HL-60 (cell line): ENCODE results near the gene CLSTN2.

ENCODE experiments used
- DNase-seq, 2 experiments: peaks; one replicate each; pipeline ENCODE4 v3.0.0-alpha.2; 2010 to 2020; ENCODE audit warnings: low read depth in 1 of 2, low spot score in 1 of 2
- H3K27ac ChIP-seq: fragments of 250-450 bp; sonication (Bioruptor Pico); replicated peaks from 2 replicates; pipeline ENCODE4 v1.5.1; 2020; ENCODE audit warnings: mild to moderate bottlenecking, moderate library complexity
- H3K27me3 ChIP-seq: fragments of 250-450 bp; sonication (Bioruptor Pico); 2 replicates; pipeline ENCODE4 v1.5.1; 2021; ENCODE audit warnings: mild to moderate bottlenecking, moderate library complexity; ENCODE audit not compliant: insufficient read depth, poor library complexity, severe bottlenecking
- H3K4me3 ChIP-seq: replicated peaks from 2 replicates; pipeline ENCODE4 v1.5.1; 2011; ENCODE audit warnings: mild to moderate bottlenecking, control low read depth, low read length; ENCODE audit not compliant: insufficient read depth
- CTCF ChIP-seq: IDR thresholded peaks from one replicate; pipeline ENCODE4 v1.5.1; 2011; ENCODE audit warnings: low read length, control low read depth, inconsistent platforms; ENCODE audit not compliant: insufficient read depth
- GABPA ChIP-seq: IDR thresholded peaks from 2 replicates; pipeline ENCODE4 v1.6.1; 2012; ENCODE audit warnings: low read depth
- POLR2AphosphoS5 ChIP-seq: IDR thresholded peaks from 2 replicates; pipeline ENCODE4 v1.6.1; 2012; ENCODE audit warnings: low read depth
- SPI1 ChIP-seq: IDR thresholded peaks from 2 replicates; pipeline ENCODE4 v1.6.1; 2012; ENCODE audit warnings: low read depth, mild to moderate bottlenecking, borderline replicate concordance
- TF ChIP-seq, protein P1 (sequence below): IDR thresholded peaks from 2 replicates; pipeline ENCODE4 v1.6.1; 2012; ENCODE audit warnings: low read depth; ENCODE audit not compliant: insufficient replicate concordance

Gene CLSTN2

DNA sequence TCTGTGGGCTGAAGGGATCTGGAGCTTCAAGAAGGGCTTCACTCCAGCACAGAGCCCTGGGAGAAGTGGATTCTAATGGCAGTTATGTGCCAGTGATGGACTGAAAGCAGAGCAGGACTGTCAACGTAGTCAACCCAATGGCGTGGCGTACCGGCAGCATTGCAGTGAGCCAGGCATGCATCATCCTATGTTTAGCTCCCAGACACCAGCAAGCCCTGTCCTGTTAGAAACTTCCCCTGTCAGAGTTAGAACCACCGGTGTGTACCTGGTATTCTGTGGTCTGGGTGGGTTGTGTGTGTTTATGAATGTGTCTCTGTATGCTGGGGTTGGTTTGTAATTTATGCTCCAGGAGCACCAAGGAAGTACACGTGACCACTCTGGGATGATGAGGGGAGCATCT is 86.3 kb downstream of the CLSTN2 start:
- Histone ChIP-seq H3K4me3 (no peak overlapping the region), H3K27ac (no peak overlapping the region), H3K27me3 (peaks cover 2% of the 10 kb centered on the region)
- DNase-seq, result no peak
- no peak for TF ChIP-seq SPI1
- TF ChIP-seq CTCF, result no peak
- no peak for TF ChIP-seq POLR2AphosphoS5

- Histone ChIP-seq H3K4me3 (no peak overlapping the region), H3K27me3 (peaks cover 2% of the 10 kb centered on the region), H3K27ac (no peak overlapping the region)
- TF ChIP-seq POLR2AphosphoS5 (no peak), GABPA (no peak), SPI1 (no peak), CTCF (no peak)
- TF ChIP-seq, protein P1, sequence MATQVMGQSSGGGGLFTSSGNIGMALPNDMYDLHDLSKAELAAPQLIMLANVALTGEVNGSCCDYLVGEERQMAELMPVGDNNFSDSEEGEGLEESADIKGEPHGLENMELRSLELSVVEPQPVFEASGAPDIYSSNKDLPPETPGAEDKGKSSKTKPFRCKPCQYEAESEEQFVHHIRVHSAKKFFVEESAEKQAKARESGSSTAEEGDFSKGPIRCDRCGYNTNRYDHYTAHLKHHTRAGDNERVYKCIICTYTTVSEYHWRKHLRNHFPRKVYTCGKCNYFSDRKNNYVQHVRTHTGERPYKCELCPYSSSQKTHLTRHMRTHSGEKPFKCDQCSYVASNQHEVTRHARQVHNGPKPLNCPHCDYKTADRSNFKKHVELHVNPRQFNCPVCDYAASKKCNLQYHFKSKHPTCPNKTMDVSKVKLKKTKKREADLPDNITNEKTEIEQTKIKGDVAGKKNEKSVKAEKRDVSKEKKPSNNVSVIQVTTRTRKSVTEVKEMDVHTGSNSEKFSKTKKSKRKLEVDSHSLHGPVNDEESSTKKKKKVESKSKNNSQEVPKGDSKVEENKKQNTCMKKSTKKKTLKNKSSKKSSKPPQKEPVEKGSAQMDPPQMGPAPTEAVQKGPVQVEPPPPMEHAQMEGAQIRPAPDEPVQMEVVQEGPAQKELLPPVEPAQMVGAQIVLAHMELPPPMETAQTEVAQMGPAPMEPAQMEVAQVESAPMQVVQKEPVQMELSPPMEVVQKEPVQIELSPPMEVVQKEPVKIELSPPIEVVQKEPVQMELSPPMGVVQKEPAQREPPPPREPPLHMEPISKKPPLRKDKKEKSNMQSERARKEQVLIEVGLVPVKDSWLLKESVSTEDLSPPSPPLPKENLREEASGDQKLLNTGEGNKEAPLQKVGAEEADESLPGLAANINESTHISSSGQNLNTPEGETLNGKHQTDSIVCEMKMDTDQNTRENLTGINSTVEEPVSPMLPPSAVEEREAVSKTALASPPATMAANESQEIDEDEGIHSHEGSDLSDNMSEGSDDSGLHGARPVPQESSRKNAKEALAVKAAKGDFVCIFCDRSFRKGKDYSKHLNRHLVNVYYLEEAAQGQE, result no peak
- no peak for DNase-seq
These were observed 87.2 kb downstream of the CLSTN2 start for GRCh38 chr3:140022066-140022770.

- TF ChIP-seq SPI1 (no peak), POLR2AphosphoS5 (no peak), GABPA (no peak), CTCF (no peak)
- TF ChIP-seq, protein P1, result no peak
- no peak overlapping the region for H3K27ac ChIP-seq
- no peak for DNase-seq
- H3K4me3 ChIP-seq, result no peak overlapping the region
- peaks cover 2% of the 10 kb centered on the region for H3K27me3 ChIP-seq
These were observed 88.9 kb downstream of the CLSTN2 start for GRCh38 chr3:140023616-140024530.
